ENCODE data around the gene TMEM101.
"Not testable (repeated sequence)": the region's sequence is repeated elsewhere in the genome, so short reads cannot be mapped to it uniquely, and the experiment has no call there.

Gene TMEM101

DNA sequence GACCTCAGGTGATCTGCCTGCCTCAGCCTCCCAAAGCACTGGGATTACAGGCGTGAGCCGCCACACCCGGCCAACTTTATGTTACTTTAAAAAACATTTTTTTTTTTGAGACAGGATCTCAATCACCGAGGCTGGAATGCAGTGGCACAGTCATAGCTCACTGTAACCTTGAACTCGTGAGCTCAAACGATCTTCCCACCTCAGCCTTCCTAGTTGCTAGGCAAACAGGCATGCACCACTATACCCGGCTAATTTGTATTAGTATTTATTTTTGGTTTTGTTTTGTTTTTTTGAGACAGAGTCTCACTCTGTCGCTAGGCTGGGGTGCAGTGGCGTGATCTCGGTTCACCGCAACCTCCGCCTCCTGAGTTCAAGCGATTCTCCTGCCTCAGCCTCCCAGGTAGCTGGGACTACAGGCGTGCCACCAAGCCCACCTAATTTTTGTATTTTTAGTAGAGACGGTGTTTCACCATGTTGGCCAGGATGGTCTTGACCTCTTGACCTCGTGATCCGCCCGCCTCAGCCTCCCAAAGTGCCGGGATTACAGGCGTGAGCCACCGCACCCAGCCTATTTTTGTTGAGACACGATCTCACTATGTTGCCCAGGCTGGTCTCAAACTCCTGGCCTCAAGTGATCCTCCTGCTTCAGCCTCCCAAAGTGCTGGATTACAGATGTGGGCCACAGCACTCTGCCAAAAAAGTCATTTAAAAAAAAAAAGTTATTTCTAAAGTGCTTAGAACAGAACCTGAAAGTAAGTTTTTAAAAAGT, 42.1 kb downstream of the TMEM101 start:
- not testable (repeated sequence) for DNase-seq

DNA sequence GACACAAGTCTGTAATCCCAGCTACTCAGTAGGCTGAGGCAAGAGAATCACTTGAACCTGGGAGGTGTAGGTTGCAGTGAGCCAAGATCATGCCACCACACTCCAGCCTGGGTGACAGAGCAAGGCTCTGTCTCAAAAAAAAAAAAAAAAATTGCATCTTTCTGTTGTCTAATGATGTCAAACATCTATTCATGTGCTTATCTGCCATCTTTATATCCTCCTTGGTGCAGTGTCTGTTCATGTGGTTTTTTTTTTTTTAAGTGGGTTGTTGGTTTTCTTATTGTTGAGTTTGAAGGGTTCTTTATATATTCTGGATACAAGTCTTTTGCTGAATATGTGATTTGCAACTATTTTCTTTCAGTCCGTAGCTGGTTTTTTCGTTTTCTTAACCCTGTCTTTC, 43.3 kb downstream of the TMEM101 start:
- DNase-seq: not testable (repeated sequence)

DNA sequence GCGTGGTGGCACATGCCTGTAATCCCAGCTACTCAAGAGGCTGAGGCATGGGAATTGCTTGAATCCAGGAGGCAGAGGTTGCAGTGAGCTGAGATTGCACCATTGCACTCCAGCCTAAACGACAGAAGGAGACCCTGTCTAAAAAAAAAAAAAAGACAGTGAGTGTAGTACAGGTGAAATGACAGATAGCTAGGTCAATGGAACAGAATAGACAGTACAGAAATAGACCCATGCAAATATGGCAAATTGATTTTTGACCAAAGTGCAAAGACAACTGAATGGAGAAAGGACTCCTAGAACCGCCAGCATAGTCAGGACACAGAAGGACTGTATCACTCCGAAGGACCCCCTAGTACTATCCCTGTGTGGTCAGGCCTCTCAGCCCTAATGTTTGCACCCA, 44.4 kb downstream of the TMEM101 start:
- no peak for DNase-seq

DNA sequence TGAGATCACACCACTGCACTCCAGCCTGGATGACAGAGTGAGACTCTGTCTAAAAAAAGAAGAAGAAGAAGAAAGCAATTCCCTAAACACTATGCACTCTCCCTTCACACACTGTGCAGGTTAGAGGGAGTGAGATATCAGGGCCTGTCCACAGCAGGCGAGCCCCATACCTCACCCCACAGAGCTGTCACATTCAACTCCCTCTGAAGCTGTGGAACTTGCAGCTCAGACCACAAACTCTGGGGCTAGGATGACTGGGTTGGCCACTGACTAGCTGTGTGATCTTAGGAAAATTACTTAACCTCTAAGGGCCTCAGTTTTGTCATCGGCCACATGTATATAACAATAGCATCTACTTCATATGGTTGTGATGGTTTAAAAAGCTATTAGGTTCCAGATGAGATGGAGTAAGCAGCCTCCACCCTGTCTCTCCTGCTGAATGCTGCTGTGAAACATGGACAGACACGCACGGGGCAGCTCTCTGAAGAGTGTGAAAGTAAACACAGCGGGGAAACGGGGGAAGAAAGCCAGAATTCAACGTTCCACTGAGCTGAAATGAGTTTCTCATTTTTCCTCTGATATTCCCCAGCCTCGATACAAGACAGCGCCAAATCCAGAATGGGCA, 47.4 kb downstream of the TMEM101 start:
- no peak for DNase-seq

DNA sequence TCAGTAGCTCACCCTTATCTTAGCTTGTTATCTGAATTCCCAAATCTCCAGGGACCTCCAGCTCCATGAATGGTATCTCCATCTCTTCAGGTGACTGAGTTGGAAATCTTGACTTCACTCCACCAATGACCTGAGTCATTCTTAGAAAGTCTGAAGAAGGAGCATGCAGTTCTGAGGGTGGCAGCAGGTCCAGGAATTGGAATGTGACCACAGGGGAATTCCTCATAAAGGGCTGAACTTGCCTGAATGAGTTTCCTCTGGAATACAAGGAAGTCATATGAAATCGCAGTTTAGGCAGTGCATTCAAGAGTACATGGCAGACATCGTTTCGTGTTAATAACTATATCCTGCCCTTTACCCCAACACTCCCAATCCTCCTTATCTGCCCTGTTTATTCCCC, 48.5 kb downstream of the TMEM101 start:
- DNase-seq: no peak

DNA sequence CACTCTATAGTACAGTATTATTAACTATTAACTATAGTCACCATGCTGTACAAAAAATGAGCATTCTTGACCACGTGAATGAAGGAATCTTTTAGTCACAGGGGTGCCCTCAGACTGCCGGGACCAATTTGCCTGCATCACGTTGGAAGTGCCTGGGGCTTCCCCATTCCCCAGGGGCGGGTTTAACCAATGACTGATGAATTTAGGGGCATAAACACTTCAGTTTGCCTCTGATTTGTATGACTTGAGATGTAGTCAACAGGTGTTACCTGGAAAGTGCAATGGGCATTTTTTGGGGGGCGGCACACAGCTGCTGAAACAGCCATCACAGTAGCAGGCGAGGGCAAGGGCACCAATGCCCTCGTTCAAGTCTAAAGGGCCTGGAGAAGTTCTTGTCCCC, 52.3 kb downstream of the TMEM101 start:
- no peak for DNase-seq

DNA sequence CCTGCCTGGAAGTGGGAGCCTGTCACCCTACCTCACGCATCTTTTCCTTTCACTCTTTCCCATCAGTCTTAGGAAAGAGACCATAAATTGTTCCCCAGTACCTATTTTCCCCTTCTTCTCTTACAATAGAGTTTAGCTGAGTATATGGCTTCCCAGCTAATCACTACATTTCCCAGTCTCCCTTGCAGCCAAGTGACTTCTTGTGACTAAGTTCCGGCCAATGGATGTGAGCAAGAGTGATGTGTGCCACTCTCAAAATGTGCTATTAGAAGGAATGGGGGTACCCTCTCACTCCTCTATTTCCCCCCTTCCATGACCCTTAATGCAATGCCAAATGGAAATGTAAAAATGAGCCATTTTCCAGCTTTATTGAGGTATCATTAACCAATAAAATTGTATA, 52.8 kb downstream of the TMEM101 start:
- DNase-seq: no peak

DNA sequence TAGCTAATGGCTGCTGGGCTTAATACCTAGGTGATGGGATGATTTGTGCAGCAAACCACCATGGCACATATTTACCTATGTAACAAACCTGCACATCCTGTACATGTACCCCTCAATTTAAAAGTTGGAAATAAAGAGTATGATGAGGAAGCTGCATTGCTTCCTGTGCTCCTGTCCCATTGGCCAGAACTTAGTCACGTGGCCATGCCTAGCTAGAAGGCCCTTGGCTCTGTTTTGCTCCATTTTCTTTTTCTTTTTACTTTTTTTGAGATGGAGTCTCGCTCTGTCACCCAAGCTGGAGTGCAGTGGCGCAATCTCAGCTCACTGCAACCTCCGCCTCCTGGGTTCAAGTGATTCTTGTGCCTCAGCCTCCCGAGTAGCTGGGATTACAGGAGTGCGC, 53.5 kb downstream of the TMEM101 start:
- not testable (repeated sequence) for DNase-seq

All from stimulated activated CD8-positive, alpha-beta memory T cell treated with anti-CD3 and anti-CD28 coated beads, Interleukin-4, amount 100 ng/mL, for 48 hours (primary cell).